VCaP (cell line): Measurements from ENCODE around the gene CYTH2.
A peak's percentile ranks its signal among the peaks of the same experiment; 100 is the strongest.
"Not testable (repeated sequence)": the region's sequence is repeated elsewhere in the genome, so short reads cannot be mapped to it uniquely, and the experiment has no call there.

ENCODE experiments used
- H3K27ac ChIP-seq: fragments of 450-650 bp; 2 replicates; pipeline ENCODE4 v1.5.1; 2017
- CTCF ChIP-seq: fragments of 450-650 bp; conservative IDR thresholded peaks from 2 replicates; pipeline ENCODE4 v1.5.1; 2017; ENCODE audit warnings: mild to moderate bottlenecking, moderate library complexity

The CYTH2 gene

GRCh38 chr19:48512504-48513288 lies 43.5 kb downstream of the CYTH2 start:
- peak overlapping the region; percentile 70; the same call in 1 of the 2 replicates for H3K27ac ChIP-seq
- TF ChIP-seq CTCF = no peak

- peak overlapping the region; percentile 70; the same call in 1 of the 2 replicates for H3K27ac ChIP-seq
Observed at GRCh38 chr19:48513289-48514122, 44.3 kb downstream of the CYTH2 start.

GRCh38 chr19:48514123-48514458 lies 44.9 kb downstream of the CYTH2 start:
- H3K27ac ChIP-seq = peak overlapping the region; percentile 70; the same call in 1 of the 2 replicates
- no peak for TF ChIP-seq CTCF

More at GRCh38 chr19:48513289-48514122, 44.3 kb downstream of the CYTH2 start:
- no peak for TF ChIP-seq CTCF

GRCh38 chr19:48516536-48516935 lies 47.4 kb downstream of the CYTH2 start:
- no peak for TF ChIP-seq CTCF
- no peak overlapping the region for H3K27ac ChIP-seq

GRCh38 chr19:48518207-48518606 lies 49.0 kb downstream of the CYTH2 start:
- no peak overlapping the region for H3K27ac ChIP-seq
- no peak for TF ChIP-seq CTCF

GRCh38 chr19:48519426-48519825 lies 50.3 kb downstream of the CYTH2 start:
- H3K27ac ChIP-seq = not testable (repeated sequence)

GRCh38 chr19:48520134-48520533 lies 51.0 kb downstream of the CYTH2 start:
- H3K27ac ChIP-seq = no peak overlapping the region
- TF ChIP-seq CTCF = no peak
